Neutrophil (primary cell): ENCODE data around the gene SLC35A5.

Source experiments
- H3K27ac ChIP-seq: fragments of 200-600 bp; sonication (generic); 2 replicates; pipeline ENCODE4 v1.5.1; 2016; ENCODE audit warnings: mild to moderate bottlenecking, moderate library complexity
- H3K27me3 ChIP-seq: fragments of 200-600 bp; sonication (generic); 2 replicates; pipeline ENCODE4 v1.6.0; 2016; ENCODE audit warnings: mild to moderate bottlenecking
- H3K36me3 ChIP-seq: fragments of 200-600 bp; sonication (generic); 2 replicates; pipeline ENCODE4 v1.5.1; 2017
- H3K4me1 ChIP-seq, 2 experiments: fragments of 200-600 bp in 1 of 2; sonication (generic) in 1 of 2; 1 replicate in 1 of 2; 2 replicates in 1 of 2; pipeline versions ENCODE4 v1.5.1 to v1.6.1; 2013 to 2016; ENCODE audit warnings: low read depth in 1 of 2, low read length in 1 of 2, mild to moderate bottlenecking in 1 of 2, moderate library complexity in 1 of 2; ENCODE audit not compliant: control insufficient read depth in 1 of 2, insufficient read depth in 1 of 2
- H3K4me3 ChIP-seq, 2 experiments: fragments of 200-600 bp in 1 of 2; sonication (generic) in 1 of 2; 1 replicate in 1 of 2; 2 replicates in 1 of 2; pipeline ENCODE4 v1.5.1; 2013 to 2016; ENCODE audit warnings: low read depth in 1 of 2, low read length in 1 of 2, mild to moderate bottlenecking in 1 of 2, moderate library complexity in 1 of 2
- H3K9me3 ChIP-seq: fragments of 200-600 bp; sonication (generic); 2 replicates; pipeline ENCODE4 v1.5.1; 2016
- TF ChIP-seq, protein P1 (sequence below): fragments of 200-600 bp; sonication (generic); IDR thresholded peaks from 2 replicates; pipeline ENCODE4 v1.5.1; 2016; ENCODE audit warnings: antibody characterized with exemption

Gene SLC35A5

DNA sequence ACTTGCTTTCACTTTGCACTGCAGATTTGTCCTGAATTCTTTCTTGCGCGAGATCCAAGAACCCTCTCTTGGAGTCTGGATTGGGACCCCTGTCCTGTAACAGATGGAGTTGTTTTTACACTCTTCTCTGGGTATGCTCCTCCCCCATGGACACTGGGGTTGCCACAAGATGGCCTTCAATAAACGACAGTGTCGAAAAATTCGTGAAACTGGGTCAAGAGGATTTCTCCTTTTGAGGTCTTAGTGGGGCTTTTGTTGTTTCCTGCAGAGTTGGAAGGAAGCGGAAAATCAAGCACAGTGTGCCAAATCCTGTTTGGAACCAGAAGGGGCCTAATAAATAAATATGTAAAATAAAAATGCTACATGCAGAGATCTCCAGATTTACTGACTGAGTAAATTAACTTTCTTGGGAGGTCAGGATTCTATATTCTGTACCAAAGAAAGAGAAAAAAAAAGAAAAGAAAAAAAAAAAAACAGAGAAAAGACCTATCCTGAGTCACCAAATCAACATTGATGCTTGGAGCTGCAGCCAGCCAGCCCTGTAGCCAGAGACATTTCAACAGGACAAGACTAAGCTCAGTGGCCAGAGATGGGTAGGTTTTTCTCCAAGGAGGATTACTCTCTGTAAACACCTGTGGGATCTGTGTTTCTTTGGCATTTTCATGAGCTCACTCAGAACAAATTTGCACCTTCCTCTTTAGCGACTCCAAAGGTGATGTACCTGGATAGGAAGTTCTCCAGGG is 54.3 kb downstream of the SLC35A5 start:
- TF ChIP-seq, protein P1, sequence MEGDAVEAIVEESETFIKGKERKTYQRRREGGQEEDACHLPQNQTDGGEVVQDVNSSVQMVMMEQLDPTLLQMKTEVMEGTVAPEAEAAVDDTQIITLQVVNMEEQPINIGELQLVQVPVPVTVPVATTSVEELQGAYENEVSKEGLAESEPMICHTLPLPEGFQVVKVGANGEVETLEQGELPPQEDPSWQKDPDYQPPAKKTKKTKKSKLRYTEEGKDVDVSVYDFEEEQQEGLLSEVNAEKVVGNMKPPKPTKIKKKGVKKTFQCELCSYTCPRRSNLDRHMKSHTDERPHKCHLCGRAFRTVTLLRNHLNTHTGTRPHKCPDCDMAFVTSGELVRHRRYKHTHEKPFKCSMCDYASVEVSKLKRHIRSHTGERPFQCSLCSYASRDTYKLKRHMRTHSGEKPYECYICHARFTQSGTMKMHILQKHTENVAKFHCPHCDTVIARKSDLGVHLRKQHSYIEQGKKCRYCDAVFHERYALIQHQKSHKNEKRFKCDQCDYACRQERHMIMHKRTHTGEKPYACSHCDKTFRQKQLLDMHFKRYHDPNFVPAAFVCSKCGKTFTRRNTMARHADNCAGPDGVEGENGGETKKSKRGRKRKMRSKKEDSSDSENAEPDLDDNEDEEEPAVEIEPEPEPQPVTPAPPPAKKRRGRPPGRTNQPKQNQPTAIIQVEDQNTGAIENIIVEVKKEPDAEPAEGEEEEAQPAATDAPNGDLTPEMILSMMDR: no peak
- Histone ChIP-seq H3K4me1 (peaks cover 6 to 12% of the 10 kb centered on the region in 2 experiments), H3K9me3 (no peaks in the 10 kb centered on the region), H3K36me3 (no peaks in the 10 kb centered on the region), H3K4me3 (no peak overlapping the region), H3K27me3 (no peaks in the 10 kb centered on the region), H3K27ac (no peak overlapping the region)

DNA sequence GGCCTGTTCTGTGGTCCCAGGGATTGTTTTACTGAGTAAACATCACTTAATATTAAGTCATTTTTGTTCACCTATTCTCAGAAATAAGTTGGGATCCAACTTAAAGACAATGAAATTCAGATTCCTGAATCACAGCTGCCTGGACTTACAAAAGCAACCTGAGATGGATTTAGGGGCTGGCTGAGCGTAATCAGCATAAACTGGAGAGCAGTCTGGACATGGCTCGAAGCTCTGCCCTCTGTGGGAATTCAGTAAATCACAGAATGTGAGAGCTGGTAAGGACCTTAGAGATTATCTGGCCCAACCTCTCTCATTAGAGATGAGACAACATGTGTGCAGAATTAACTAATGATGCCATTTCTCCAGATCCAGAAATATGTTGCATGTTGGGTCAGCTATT is 55.4 kb downstream of the SLC35A5 start:
- Histone ChIP-seq H3K27ac (no peak overlapping the region), H3K36me3 (no peaks in the 10 kb centered on the region), H3K27me3 (no peaks in the 10 kb centered on the region), H3K4me1 (peaks cover 0 to 2% of the 10 kb centered on the region in 2 experiments), H3K4me3 (no peak overlapping the region), H3K9me3 (no peaks in the 10 kb centered on the region)
- TF ChIP-seq, protein P1: no peak

DNA sequence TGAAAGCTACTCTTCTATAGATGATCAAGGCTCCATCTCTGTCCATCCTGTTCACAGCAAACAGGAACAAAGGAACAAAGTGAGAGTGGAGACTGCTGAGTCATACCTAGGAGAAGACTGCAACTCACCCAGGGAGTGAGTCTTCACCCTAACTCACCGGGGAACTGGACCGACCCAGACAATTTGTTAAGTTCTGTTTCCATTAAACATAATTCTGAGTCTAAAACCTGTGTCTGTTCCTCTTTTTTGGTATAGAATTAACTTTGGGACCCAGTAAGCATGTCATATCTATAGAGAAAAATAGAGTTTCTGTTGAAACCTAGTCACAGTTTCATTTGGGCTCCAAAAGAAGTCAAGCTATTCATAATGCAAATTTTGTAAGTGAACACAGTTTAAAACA is 57.5 kb downstream of the SLC35A5 start:
- Histone ChIP-seq H3K36me3 (no peaks in the 10 kb centered on the region), H3K4me3 (no peak overlapping the region), H3K9me3 (no peaks in the 10 kb centered on the region), H3K4me1 (no peaks in the 10 kb centered on the region), H3K27me3 (no peaks in the 10 kb centered on the region), H3K27ac (no peak overlapping the region)
- TF ChIP-seq, protein P1: no peak

DNA sequence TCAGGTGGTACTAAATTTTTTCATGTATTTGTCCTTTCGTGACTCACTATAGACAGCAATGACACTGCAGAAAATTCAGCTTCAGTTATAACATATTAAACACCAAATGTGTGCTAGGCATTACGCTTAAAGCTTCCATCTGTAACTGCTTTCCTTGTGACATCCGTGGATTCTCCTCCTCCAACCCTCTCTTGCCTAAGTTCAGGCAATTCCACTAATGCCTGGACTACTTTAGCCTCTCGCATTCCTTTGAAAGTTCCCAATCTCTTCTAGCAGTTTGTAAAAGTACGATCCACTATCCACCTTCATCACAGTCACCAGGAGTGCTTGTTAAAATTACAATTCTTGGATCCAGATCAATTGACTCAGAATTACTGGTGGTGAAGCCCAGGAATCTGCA is 61.4 kb downstream of the SLC35A5 start:
- no peak overlapping the region for H3K4me3 ChIP-seq
- H3K36me3 ChIP-seq: no peaks in the 10 kb centered on the region
- H3K27me3 ChIP-seq: no peaks in the 10 kb centered on the region
- H3K4me1 ChIP-seq: no peaks in the 10 kb centered on the region
- TF ChIP-seq, protein P1: no peak
- no peaks in the 10 kb centered on the region for H3K9me3 ChIP-seq
- no peak overlapping the region for H3K27ac ChIP-seq

DNA sequence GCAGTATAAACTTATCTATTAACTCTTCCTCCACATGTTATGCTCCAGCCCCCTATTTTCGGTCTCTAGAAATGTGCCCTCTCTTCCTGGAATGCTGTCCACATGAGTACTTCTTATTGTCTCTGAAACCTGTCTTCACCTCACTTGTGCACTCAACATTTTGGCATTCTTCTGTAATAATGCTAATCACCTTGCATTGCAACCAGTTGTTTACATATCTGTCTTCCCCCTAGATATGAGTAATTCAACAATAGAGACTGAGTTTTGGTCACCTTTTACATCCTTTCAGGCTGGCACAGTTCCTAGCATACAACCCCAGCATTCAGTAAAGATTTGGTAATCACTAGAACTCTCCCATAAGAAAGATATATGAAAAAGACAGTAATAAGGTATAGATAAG is 61.9 kb downstream of the SLC35A5 start:
- TF ChIP-seq, protein P1: no peak
- H3K4me3 ChIP-seq: no peak overlapping the region
- H3K27me3 ChIP-seq: no peaks in the 10 kb centered on the region
- H3K4me1 ChIP-seq: no peaks in the 10 kb centered on the region
- no peak overlapping the region for H3K27ac ChIP-seq
- H3K36me3 ChIP-seq: no peaks in the 10 kb centered on the region
- H3K9me3 ChIP-seq: no peaks in the 10 kb centered on the region
